GM12878 (cell line): ENCODE results near the gene ANAPC2.

Source experiments
- BRCA1 ChIP-seq: IDR thresholded peaks from 2 replicates; pipeline ENCODE4 v1.6.1; 2011; ENCODE audit warnings: low read depth, low read length, improper control_type of control experiment
- CTCF ChIP-seq, 3 experiments: IDR thresholded peaks in 2 of 3; conservative IDR thresholded peaks in 1 of 3; 2 replicates each; pipeline ENCODE4 v1.5.1; 2011; ENCODE audit warnings: low read depth in 3 of 3, low read length in 3 of 3, mild to moderate bottlenecking in 3 of 3, control low read depth in 2 of 3, moderate library complexity in 2 of 3, inconsistent platforms in 1 of 3, mixed read lengths in 1 of 3; ENCODE audit not compliant: control insufficient read depth in 2 of 3, insufficient read depth in 1 of 3; ENCODE audit errors: extremely low read depth in 1 of 3
- EP300 ChIP-seq, 2 experiments: fragments of 150-350 bp in 1 of 2; IDR thresholded peaks; 2 replicates each; pipeline ENCODE4 v1.6.1; 2011 to 2012; ENCODE audit warnings: low read depth in 2 of 2, low read length in 2 of 2, borderline replicate concordance in 1 of 2, improper control_type of control experiment in 1 of 2, inconsistent platforms in 1 of 2; ENCODE audit not compliant: control insufficient read depth in 1 of 2
- ETV6 ChIP-seq, 2 experiments: fragments of 450-650 bp in 1 of 2; IDR thresholded peaks in 1 of 2; conservative IDR thresholded peaks in 1 of 2; 2 replicates each; pipeline ENCODE4 v1.6.1; 2014; ENCODE audit warnings: antibody characterized with exemption in 1 of 2, borderline replicate concordance in 1 of 2, low read depth in 1 of 2, mild to moderate bottlenecking in 1 of 2, moderate library complexity in 1 of 2
- KAT2A ChIP-seq: conservative IDR thresholded peaks from 2 replicates; pipeline ENCODE4 v1.6.1; 2011; ENCODE audit warnings: low read depth, low read length; ENCODE audit not compliant: control insufficient read depth
- MEF2A ChIP-seq: IDR thresholded peaks from 2 replicates; pipeline ENCODE4 v1.6.1; 2011; ENCODE audit warnings: low read depth, mild to moderate bottlenecking, low read length, moderate library complexity; ENCODE audit not compliant: insufficient read depth
- MXI1 ChIP-seq: fragments of 150-350 bp; IDR thresholded peaks from 2 replicates; pipeline ENCODE4 v1.6.1; 2011; ENCODE audit warnings: low read depth, mild to moderate bottlenecking, inconsistent platforms, low read length, improper control_type of control experiment
- MYC ChIP-seq: IDR thresholded peaks from 2 replicates; pipeline ENCODE4 v1.6.1; 2011; ENCODE audit warnings: mild to moderate bottlenecking, low read length, moderate library complexity, inconsistent platforms; ENCODE audit not compliant: insufficient read depth, insufficient replicate concordance, insufficient read length, severe bottlenecking
- PBX3 ChIP-seq: IDR thresholded peaks from 2 replicates; pipeline ENCODE4 v1.6.1; 2011; ENCODE audit warnings: mild to moderate bottlenecking, low read depth, low read length, moderate library complexity; ENCODE audit not compliant: insufficient replicate concordance
- POLR2A ChIP-seq: IDR thresholded peaks from 2 replicates; pipeline ENCODE4 v1.6.1; 2011; ENCODE audit warnings: low read depth, mild to moderate bottlenecking, low read length
- POLR2AphosphoS5 ChIP-seq: IDR thresholded peaks from 2 replicates; pipeline ENCODE4 v1.6.1; 2011; ENCODE audit warnings: mild to moderate bottlenecking, low read length, inconsistent platforms
- SMARCA5 ChIP-seq: fragments of 450-650 bp; IDR thresholded peaks from 2 replicates; pipeline ENCODE4 v1.6.1; 2017; ENCODE audit warnings: mild to moderate bottlenecking
- TAF1 ChIP-seq: IDR thresholded peaks from 2 replicates; pipeline ENCODE4 v1.6.1; 2011; ENCODE audit warnings: mild to moderate bottlenecking, low read depth, low read length, borderline replicate concordance
- TCF7 ChIP-seq: IDR thresholded peaks from 2 replicates; pipeline ENCODE4 v1.6.1; 2014; ENCODE audit warnings: antibody characterized with exemption, borderline replicate concordance

GRCh38 chr9:137134191-137134590, 54.2 kb downstream of the ANAPC2 start:
- TF ChIP-seq BRCA1 = no peak
- no peak for TF ChIP-seq TAF1
- TF ChIP-seq TCF7 = no peak
- TF ChIP-seq EP300 (IDR thresholded peaks at IDR 0.05; ENCODE audit: borderline replicate concordance in 1 of 2, control insufficient read depth in 1 of 2, low read depth in 2 of 2, low read length in 2 of 2) = no peak
- no peak for TF ChIP-seq MEF2A
- TF ChIP-seq PBX3 = no peak
- no peak for TF ChIP-seq CTCF (IDR thresholded peaks at IDR 0.05 in 2 of 3, conservative IDR thresholded peaks at IDR 0.05 in 1 of 3; ENCODE audit: control insufficient read depth in 2 of 3, extremely low read depth in 1 of 3, insufficient read depth in 1 of 3, low read depth in 3 of 3, low read length in 3 of 3)
- no peak for TF ChIP-seq MXI1
- TF ChIP-seq POLR2A = no peak
- no peak for TF ChIP-seq POLR2AphosphoS5
- no peak for TF ChIP-seq ETV6 (conservative IDR thresholded peaks at IDR 0.05 in 1 of 2, IDR thresholded peaks at IDR 0.05 in 1 of 2; ENCODE audit: borderline replicate concordance in 1 of 2, low read depth in 1 of 2)
- TF ChIP-seq SMARCA5 = no peak
- no peak for TF ChIP-seq MYC
- no peak for TF ChIP-seq KAT2A
